Activated CD4-positive, alpha-beta T cell treated with anti-CD3 and anti-CD28 coated beads for 24 hours (primary cell): ENCODE data around the gene MIF4GD.
"Not testable (repeated sequence)": the region's sequence is repeated elsewhere in the genome, so short reads cannot be mapped to it uniquely, and the experiment has no call there.

ENCODE experiments used
- DNase-seq, 2 donors: peaks; one replicate each; pipeline ENCODE4 v3.0.0-alpha.2; 2020; ENCODE audit warnings: low read depth in 2 of 2

MIF4GD gene

DNA sequence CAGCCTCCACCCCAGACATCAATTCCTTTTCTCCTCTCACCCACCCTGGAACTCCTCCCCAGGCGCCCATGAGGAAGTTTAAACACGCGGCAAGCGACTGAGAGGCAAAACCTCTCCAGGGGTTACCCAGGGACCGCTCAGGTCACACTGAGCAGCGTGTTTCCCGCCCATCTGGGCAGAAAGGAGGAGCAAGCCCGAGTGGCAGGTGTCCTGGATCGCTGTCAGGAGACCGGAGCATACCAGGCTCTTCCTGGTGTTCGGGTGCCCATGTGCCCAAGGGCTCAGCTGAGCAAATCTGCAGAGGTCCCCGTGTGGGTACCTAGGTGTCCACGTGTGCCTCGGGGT, 17.7 kb upstream of the MIF4GD start:
- peak in 1 of 2 donors; percentile 42 for DNase-seq

DNA sequence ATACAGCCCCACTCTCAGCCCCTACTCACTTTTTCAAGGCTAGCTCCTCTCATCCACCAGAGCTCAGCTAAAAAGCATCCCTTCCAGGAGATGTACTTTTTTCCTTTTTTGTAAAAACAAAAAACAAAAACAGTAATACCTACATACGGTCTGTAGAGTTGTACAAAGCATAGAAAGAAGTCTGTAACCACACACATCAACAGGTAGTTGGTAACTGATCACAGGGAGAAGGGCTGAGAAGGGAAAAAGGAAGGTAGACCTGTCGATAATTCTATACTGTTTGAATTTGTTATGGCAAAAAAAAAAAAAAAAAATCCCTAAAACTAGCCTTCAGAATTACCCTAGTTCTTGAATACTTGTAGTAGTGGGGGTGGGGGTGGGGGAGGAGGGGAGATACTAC, 17.3 kb upstream of the MIF4GD start:
- no peak for DNase-seq

DNA sequence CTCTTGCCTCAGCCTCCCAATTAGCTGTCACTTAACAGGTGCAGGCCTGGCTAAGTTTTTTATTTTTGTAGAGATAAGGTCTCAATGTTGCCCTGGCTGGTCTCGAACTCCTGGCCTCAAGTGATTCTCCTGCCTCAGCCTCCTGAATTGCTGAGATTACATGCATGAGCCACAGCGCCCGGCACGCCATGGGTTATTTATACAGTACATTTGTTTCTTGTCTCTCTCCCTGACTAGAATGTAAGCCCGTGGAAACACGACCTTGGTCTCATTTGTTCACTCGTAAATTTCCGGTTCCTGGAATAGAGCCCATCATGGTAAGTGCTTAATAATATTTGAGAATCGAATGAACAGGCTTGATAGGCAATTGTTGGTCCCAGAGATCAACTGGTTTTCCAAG, 16.2 kb upstream of the MIF4GD start:
- no peak for DNase-seq

DNA sequence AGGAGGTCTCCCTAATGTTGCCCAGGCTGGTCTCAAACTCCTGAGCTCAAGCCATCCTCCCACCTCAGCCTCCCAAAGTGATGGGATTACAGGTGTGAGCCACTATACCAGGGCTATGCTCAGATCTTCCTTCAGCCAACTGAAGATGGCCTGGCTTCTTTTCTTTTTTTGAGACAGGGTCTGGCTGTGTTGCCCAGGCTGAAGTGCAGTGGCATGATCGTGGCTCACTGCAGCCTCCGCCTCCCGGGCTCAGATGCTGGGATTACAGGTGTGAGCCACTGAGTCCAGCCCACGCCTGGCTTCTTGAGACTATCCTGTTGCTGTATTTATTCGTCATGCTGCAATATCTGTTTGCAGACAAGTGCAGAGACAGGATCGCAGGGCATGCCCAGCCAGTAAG, 14.1 kb upstream of the MIF4GD start:
- DNase-seq, result no peak

DNA sequence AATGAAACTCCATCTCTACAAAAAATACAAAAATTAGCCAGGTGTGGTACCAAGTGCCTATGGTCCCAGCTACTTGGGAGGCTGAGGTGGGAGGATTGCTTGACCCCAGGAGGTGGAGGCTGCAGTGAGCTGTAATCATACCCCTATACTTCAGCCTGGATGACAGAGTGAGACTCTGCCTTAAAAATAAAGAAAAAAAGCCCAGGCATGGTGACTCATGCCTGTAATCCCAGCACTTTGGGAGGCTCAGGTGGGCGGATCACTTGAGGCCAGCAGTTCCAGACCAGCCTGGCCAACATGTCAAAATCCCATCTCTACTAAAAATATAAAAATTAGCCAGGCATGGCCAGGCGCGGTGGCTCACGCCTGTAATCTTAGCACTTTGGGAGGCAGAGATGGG, 9.2 kb upstream of the MIF4GD start:
- not testable (repeated sequence) for DNase-seq

DNA sequence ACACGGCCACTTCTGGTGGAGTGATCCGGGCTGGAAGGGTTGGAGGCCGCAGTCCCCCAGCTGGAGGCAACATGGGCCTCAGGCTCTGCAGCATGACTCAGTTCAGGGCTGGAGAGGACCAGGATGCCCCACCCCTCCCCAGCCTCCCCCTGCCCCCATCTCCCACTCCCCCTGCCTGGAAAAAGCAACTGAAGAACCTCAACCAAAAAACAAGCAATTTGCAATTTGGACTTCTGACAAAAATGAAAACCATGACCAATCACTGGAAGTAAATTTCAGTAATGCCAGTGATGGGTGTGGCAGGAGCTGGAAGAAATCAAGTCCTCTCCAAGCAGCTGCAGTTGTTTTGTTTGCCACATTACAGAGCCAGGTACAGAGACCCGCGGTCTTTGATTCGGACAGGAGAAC, 6.6 kb upstream of the MIF4GD start:
- no peak for DNase-seq

DNA sequence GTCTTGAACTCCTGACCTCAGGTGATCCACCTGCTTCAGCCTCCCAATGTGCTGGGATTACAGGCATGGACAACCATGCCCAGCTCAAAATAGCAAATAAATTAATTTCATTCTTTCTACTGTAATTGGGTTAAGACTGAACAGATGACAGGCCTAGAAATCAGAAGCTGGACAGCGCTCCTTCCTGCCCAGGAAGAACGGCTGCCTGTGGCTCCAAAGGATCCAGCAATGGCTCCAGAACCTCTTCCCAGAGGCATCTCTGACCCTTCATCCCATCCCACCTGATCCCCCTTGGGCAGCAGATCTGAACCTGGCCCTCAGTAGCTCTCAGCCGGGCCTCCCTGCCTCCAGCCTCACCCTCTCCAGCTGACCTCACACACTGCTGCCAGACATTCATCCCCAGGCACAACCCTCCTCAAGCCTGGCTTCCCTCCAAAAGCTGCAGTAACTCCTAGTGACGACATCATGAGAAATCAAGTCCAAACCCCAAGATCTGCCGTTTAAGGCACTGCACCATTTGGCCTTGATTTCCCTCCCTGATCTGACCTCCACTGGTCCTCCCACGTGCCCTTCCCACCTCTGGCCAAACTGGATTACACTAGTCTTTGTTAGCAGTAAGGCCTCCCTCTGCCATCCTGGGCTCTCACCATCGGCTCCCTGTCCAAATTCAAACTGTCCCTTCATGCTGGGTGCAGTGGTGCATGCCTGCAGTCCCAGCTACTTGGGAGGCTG, 3.1 kb upstream of the MIF4GD start:
- no peak for DNase-seq

DNA sequence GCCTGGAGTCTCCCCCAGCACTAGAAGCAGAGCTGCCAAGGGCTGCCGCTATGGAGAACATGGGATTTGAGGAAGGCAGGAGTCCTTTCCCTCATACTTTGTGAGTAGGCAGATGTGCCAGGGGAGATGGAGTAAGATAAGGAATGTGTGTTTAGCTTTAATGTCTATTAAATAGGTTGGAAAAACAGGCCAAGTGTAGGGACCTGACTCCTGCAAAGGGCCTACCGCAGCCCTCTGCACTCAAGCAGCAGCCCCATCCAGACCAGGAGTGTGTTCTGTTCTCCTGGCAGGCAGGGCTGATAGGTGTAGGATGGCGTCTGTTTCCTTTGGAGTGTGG, 1.8 kb upstream of the MIF4GD start:
- no peak for DNase-seq

DNA sequence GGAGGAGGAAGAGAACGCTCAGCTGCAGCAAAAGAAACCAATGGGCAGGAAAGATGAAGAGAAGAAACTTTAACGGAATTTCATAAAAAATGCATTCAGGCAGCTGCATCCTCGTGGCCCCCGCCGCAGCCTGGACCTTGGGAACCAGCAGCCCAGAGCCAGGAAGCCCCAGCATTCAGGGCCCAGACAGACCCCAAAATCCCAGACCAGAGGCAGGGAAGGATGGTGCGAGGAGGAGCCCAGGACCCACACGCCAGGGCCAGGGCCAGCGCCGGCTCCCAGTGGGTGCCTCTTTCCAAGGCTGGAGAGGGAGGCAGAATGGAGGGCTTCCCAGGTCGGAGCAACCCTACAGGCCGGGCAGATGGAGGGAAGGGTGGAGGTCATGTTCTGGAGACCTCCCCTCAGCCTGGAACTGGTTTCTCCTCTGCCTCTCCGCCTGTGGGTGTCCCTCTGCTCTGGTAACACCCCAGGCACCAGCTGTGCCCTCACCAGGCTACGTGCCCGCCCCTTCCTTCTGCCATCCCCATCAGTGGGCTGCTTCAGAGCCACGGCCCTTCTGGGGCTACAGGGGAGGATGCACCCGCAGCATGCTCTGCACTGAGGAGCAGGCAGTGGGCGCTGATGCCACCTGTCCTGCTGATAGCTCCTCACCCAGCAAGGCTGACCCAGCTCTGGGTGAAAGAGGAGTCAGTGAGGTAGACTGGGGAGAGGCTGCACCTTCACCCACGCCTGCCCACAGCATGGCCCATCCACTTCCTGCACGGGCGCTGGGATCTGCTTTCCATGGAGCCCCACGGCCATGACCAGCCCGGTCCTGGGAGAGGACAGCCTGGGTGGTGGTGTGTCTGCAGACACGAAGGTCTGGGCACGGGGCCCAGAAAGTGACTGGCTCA, 1.2 kb upstream of the MIF4GD start:
- no peak for DNase-seq

DNA sequence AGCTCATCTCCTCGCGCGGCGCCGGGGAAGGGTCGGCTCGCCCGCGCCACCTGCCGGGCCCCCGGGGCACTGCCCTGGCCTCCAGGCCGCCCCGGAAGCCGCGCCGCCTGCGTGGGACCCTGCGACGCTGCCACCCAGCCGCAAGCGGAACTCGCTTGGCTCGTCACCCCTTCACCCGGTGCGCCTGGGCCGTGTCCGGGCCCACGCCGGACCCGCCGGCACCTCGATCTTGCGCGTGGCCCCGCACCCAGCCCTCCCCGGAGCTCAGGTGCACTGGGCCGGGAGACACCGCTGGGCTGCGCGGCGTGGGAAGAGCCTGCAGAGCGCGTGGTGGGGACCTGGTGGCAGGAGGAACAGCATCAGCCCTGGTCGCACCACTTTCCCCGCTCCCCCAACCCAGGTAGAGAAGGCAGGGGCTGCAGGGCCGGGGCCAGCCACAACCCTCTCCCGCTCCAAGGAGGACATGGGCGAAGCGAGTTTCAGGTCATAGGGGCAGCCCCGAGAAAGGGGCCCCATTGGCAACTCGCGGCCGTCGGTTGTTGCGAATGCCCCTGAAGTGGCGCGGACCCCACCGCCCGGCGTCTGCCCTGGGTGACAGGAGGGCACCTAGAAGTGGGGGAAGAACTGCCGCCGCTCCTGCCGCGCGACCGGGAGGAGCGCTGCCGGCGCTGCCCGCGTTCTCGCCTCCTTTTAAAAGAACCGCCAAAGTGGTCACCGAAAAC, 363 bp upstream of the MIF4GD start:
- peak; percentile 76 to 83 for DNase-seq

DNA sequence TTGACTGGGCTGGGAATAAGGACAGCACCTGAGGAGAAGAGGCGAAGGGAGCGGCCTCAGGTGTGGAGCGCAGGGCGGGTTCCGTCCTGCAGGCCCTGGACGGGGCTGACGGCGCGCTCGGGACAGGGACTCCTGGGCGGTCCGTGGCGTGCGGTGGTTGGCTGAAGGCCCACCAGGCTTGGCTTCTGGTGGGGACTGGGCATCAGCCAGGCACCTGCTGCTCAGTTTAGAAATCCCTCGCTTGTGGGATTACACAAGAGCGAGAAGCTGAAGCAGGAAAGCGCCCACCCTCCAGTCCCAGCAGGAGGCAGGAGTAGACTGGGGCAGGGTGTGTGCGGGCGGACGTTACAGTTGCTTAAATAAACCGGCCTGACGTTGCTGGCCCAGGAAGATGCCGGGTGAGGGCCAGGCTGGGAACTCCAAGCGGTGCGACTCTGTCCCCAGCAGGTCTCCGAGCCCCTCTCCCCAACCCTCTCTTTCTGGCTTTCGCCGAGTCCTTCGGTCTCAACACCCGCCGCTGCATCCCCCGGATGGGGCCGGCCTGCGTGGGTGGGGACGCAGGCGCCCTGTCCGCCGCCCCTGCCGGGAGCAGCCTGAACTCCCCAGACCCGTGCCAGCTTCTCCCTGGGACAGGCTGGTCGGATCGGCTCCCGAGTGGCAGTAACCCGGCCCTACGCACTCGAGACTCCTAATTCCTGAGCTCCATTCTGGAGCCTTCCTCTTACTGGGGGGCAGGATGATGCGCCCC, 639 bp downstream of the MIF4GD start:
- DNase-seq, result peak; percentile 34 to 43

DNA sequence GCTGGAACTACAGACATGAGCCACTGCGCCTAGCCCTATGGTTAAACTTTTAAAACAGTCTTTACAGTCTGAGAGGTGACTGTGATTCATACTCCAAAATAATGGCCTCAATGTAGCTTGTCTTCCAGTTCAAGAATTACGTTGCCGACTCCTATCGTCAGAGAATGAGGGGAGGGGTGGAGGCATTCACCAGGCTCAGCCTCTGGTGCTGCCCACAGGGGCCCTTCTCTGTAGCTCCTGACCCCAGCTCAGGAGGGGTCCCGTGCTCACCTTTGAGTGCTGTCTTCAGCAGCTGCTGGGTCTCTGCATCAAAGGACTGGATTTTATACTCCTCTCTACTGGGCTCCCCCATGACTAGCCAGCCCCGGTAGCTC, 1.2 kb downstream of the MIF4GD start:
- no peak for DNase-seq

DNA sequence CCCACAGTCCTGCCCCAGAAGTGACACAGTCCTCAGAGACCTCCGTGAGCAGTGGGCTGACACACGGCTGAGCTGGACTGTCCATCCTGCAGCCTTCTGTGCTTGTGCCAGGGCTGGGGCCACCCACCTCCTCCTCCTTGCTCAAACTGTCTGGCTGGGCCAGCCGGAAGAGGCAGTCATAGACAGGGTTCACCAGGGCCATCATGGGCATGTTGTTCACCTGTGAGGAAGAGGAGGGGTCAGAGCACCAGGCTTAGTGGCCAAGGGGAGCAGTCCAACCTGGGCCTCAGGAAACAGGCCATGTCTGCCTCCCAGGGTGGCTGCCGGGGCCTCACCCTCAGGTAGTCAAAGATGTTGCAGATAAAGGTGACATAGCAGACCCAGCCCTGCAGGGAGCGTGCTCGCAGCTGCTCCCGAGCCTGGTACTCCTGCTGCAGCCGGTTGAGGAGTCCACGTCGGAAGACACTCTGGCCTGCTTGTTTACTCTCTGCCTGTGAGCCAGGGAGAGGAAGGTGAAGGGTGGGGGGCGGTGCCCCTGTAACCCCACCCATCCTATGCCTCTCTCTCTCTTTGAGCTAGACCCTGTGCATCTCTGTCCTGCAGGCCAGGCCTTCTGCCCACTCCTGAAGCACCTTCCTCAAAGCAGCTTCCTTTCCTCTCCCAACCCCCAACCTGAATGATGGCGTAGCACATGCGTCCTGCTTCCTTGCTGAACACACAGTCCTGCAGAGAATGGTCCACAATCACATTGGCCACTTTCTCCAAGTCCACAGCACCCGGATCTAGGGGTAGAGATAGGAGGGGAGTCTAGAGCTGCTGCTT, 3.4 kb downstream of the MIF4GD start:
- DNase-seq, result no peak

DNA sequence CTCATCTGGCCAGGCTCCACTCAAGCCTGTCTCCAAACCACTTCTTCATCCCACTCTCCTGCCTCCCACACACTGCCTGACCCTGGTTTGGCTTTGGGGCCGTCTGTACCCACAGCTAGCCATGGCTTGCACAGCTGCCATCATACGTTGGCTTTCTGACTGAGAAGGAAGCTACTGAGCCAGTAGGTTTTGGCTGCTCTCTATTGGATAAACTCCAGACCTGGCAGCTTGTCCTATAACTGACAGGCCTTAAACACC, 3.9 kb downstream of the MIF4GD start:
- no peak for DNase-seq

DNA sequence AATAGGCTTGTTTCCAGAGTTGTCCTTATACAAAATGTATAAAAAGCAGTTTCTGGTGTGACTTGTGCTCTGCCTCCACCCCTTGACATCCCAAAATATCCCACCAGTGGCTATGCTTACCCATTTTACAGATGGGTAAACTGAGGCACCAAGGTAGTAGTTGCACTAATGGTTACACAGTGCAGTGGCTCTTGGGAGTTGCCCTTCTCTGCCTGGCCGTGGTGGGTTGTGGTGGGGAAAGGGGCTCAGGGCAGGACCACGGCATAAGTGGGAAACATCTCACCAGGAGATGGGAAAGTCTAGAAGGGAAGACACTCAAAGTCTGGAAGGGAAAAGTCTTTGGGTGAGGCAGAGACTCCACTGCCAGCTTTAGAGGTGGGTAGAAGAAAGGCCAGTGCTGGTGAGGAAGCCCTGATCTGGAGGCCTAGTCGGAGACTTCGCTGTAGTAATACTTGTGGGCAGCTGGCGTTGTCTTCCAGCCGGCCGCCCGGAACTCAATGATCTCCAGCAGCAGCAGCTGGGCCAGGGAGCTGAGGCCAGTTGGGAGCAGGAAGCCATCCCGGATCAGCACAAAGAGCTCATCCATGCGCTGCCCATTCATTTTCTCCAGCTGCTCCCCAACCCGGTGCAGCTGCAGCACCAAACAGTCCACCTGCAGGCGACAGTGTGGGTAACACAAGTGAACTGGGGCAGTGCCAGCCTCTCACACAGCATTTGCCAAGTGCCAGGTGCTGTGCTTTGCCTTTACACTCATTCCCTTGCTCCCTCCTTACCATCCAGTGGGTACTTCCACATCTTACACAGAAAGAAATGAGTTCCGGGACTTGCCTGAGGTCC, 4.5 kb downstream of the MIF4GD start:
- DNase-seq, result no peak

DNA sequence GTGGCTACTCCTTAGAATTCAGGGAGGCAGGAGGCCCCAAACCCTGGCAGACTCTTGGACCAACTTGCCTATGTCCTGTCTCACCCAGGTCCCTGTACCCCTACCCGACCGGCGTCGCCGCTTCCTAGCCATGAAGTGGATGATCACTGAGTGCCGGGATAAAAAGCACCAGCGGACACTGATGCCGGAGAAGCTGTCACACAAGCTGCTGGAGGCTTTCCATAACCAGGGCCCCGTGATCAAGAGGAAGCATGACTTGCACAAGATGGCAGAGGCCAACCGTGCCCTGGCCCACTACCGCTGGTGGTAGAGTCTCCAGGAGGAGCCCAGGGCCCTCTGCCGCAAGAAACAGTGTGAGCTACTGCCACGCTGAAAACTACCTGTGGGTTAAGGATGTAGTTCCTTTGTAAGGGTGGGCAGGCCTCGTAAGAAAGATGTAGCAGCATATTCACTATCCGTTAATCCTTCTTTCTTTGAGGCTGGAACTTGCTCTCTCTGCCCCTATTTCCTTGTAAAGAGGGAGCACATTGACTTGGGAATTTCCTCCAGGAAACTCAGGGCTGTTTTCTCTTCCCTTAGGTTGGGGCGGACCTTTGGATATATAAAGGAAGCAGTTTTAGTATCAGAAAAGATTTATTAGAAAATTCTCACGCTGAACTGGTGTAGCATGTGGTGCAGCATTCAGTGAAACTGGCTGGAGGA, 5.3 kb downstream of the MIF4GD start:
- no peak for DNase-seq

DNA sequence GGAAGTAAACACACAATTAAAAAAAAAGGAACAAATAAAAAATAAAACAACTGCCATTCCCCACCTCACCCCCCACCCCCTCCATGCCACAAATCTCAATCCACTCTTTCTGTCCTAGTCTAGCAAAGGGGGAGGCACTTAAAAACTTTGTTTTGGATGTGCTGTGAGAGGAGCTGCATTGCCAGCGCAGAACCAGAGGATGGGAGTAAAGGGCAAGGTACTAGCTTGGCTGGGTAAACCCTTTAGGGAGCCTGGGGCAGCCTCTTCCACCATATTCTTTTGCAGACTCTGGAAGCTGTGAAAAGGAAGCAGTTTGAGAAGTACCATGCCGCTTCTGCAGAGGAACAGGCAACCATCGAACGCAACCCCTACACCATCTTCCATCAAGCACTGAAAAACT, 8.0 kb downstream of the MIF4GD start:
- DNase-seq, result no peak

DNA sequence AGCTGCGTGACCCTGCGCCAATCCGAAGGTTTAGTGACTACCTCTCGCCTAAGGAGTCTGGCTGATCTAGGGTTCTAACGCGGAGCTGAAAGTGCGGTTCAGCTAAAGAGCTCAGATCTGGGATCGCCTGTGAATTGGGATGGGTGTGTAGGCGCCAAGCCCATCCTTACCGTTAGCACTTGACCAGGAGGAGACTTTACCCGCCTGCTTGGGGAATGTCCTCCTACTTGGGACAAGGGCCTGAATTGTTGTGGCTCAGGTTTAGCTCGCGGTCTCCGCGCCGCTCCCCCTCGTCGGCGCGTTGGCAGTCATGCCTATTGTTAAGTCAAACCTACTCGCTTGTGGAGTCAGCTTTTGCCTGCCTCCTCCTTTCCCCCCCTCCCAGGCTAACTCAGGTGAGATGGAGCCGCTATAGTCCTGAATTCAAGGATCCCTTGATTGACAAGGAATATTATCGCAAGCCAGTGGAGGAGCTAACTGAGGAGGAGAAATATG, 8.9 kb downstream of the MIF4GD start:
- no peak for DNase-seq

DNA sequence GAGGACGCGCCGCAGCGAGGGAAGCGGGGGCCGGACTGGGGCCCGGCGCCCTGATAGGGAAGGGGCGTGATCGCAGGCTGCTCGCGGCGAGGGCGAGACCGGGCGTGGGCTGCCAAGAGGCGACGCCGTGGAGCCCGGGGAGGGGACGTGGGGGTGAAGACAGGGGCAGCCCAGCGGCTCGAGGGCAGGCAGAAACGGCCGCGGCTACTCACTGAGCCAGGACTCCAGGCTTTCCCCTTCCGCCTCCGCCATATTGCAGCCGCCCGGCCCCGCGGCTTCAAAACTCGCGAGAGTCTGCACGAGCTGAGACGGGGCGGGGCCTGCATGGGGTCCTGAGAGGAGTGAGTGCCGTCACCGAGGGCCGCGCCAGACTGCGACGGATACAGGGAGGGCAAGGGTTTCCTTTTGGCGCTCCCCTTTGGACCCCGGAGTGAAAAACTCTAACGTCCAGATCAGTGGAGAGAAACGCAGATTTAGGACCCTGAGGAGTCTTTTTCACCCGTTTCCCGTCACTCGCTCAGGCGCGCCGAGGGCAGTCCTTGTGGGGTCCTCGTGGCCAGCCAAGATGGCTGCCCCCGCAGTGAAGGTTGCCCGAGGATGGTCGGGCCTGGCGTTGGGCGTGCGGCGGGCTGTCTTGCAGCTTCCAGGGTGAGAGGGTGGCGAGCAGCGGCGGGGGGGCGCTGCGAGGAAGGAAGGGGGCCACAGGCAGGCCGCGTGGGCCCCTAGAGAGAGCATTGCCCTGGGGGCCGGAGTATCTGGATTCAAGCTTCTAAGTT, 9.5 kb downstream of the MIF4GD start, which contains the start of the genes GGA3 and MRPS7:
TSS of gene GGA3 (minus strand) at position 271 of the 776 bp plus-strand sequence. CDS start at position 252, 19 bp downstream.
TSS of gene MRPS7 (plus strand) at position 544 of the 776 bp plus-strand sequence. CDS start at position 566, 22 bp downstream.
- DNase-seq, result peak; percentile 88 to 94
